Anterior cingulate cortex (tissue), 58 donors: ENCODE data around the gene DDX11.
"Not testable (repeated sequence)": the region's sequence is repeated elsewhere in the genome, so short reads cannot be mapped to it uniquely, and the experiment has no call there.

ENCODE experiments used
- DNase-seq, 58 donors: peaks; one replicate each; lab custom pipeline; 2025; lab: John Stamatoyannopoulos, UW

DDX11 gene

DNA sequence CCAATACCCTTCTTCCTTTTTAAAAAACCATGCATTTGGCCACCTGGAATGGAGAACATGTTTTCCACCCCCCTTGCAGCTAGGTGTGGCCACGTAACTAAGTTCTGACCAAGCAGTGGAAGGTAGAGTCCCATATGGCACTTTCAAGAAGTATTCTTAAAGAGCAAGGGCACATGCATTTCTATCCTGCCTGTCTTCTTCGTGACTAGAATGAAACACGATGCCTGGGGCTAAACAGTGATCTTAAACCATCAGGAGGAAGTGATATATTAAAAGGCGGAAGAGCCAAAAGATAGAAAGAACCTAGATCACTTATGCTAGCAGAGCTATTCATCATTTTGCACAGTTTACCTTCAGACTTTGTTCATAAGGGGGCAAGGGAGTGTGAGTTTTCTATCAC is 16.0 kb upstream of the DDX11 start:
- no peak for DNase-seq

DNA sequence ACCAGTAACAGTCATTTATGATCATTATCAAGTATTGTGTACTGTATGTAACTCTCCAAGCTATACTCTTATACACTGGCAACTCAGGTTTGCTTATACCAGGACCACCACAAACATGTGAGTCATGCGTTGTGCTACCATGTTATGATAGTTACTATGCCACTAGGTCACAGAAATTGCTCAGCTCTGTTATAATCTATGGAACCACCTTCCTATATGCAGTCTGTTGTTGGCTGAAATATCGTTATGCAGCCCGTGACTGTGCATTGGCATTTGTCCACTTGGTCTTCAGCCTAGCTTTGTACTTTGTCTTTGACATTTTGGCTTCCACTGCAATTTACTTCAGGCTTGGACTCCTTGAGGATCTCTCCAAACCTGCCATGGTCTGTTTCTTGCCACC is 7.5 kb upstream of the DDX11 start:
- DNase-seq, result not testable (repeated sequence)

DNA sequence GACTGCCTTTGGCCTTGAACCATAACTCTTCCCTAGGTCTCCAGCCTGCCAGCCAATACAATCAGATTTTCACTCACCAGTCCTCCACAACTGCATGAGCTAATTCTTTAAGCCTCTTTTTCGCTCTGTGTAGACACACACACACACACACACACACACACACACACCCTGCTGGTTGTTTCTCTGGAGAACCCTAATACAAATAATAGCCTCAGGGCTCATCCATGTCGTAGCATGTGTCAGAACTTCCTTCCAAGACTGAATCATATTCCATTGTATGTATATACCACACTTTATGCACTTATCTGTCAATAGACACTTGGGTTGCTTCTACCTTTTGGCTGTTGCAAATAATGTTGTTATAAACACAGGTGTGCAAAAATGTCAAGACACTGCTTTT is 6.0 kb upstream of the DDX11 start:
- not testable (repeated sequence) for DNase-seq

DNA sequence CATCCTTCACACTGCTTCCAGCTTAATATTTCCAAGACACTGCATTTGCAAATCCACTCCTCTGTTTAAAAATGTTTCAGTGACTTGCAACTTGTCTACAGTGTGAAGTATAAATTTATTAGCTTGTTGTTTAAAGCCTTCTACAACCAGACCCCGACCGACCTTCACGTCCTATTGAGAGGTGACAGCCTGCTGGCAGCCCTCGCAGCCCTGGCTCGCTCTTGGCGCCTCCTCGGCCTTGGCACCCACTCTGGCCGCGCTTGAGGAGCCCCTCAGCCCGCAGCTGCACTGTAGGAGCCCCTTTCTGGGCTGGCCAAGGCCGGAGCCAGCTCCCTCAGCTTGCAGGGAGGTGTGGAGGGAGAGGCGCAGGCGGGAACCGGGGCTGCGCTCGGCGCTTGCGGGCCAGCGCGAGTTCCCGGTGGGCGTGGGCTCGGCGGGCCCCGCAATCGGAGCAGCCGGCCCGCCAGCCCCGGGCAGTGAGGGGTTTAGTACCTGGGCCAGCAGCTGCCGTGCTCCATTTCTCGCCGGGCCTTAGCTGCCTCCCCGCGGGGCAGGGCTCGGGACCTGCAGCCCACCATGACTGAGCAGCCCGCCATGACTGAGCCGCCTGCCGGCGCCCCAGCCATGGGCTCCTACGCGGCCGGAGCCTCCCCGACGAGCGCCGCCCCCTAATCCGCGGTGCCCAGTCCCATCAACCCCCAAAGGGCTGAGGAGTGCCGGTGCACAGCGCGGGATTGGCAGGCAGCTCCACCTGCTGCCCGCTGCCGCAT is 2.5 kb upstream of the DDX11 start:
- DNase-seq, result not testable (repeated sequence)

DNA sequence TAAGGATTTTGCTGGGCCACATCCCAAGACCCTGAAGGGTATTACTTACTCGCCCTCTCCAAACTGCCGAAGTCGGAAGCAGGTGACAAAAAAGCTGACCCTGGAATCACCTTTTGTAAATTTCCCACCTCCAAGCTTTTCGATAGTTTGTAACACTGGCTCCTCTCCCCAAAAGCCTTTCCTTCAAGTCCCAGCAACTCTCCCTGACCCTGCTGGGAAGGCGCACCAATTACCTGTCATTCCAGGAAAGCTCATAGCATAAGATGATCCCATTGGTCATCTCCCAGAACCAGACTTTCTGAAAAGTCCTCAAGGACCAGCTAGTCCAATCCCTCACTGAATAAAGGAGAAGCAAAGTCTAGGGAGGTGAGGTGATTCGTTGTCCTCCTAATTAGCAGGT is 698 bp upstream of the DDX11 start:
- not testable (repeated sequence) for DNase-seq

DNA sequence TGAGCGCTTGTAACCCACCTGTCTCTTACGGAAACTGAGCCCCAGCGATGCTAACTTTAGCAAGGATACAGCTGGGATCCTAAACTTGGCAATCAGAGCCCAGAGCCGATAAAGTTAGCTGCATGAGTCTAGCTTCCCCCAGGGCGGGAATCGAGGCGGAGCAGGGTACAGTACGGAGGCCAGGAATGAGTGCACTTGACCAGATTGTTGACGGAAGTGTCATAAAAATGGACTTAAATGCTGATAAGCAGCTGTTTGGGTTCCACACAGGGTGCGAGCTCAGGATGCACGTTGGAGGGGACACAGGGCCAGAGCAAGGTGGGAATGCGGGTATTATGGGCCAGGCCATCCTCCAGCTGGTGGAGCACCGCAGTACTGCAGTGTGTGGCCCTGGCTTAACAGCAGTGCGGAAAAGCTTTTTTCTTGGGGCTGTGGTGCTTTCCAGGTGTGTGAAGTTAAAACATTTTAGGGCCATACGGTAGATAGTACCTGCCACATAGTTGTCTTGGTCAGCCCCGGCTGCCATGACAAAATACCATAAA is 744 bp downstream of the DDX11 start:
- DNase-seq, result peak in 1 of 58 donors; percentile 40

DNA sequence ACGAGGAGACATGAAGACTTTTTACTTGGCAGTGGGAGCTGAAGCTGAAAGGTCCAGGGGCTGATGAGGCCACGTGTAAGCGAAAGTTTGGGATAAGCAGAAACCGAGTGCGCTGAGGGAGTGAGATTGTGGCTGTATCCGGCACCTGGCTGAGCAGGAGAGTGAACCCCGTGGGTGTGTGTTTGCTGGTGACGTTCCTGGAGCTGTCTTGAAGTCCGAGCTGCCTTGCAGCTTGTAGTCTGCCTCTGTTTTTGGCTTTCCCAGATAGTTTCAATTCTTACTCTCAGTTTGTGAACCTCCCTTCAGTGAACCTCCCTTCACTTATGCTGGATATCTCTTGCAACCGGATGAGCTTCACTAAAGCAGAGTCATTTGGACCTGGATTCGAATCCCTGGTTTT is 2.5 kb downstream of the DDX11 start:
- DNase-seq, result not testable (repeated sequence)

DNA sequence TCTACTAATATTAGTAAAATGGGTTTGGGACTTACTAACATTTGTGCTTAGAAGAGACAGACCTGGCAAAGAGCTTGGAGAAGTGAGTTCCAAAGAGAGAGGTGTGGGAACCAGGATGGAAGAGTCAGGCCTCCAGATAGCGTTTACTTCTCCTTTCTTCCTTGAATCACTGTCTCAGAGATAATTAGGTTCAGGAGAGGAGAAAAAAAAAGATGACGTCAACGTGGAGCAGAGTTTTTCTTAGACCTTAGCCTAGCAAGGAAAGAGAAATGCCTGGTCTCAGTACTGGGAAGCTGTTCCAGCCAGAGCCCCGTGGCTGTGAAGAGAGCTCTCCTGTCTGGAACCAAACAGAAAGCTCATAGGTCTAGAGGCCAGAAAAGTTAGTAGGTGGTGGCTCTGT is 3.4 kb downstream of the DDX11 start:
- not testable (repeated sequence) for DNase-seq

DNA sequence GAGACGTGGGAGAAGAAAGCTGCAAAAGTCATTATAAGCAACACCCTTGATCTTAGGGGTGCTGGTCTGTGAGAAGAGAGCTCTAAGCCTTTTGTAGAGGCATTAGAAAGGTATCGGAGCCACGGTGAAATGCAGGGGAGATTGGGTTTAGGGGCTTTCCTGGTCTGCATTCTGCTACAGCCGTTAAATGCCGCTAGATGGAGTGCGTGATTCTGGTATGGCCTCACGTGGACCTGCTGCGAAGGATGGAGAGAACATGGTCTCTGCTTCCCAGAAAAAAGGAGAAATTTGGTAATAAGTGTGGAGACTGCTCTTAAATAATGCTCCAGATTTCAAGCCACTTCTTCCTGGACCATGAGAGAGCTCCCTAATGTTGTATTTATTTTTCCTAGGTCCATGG is 4.3 kb downstream of the DDX11 start:
- DNase-seq, result not testable (repeated sequence)

DNA sequence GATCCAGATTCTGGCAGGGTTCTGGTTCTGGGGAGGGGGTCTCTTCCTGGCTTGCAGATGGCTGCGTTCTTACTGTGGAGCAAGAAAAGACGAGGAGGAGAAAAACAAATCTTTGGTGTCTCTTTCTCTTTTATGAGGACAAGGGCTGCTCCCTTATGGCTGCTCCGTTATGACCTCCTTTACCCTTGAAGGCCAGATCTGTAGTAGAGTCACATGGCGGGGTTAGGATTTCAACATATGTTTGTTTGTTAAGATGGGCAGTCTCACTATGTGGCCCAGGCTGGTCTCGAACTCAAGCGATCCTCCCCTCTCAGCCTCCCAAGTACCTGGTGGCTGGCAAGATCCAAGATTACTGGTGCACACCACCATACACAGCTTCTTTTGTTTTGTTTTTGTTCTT is 5.8 kb downstream of the DDX11 start:
- DNase-seq, result not testable (repeated sequence)

DNA sequence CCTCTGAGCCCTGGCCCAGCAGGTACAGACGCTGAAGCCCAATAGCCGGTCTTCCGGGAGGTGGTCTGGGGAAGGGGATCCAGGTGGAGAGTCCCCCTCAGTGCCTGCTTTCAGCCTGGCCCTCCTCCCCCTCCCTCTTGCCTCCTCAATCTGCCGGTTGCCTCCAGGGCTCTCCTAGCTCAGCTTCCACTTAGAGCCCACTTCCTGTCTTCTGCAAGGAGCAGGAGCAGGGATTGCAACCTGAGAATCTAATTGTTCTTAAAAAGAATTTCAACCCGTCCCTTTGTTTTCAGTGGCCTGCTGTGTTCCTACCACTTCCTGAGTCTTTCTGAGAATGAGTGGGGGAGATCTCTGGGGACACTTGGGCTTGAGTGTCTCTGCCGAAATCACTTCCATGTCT is 6.6 kb downstream of the DDX11 start:
- not testable (repeated sequence) for DNase-seq

DNA sequence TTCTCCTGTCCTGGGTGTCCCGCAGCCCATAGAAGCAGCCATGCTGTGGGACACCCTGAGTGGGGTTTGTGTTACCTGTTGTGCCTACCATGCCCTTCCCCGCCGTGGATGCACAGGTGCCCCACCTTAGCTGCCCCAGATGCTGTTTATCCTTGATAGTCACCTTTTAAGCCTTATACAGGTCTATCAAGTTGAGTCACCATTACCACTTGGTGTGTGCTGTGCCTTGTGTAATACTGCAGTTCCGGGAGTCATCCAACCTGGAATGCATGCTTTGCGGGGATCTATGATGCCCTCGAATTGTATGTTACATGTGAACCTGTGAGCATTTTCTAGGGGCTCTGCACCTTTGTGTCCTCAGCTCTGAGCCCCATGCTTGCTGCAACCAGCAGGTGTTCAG is 7.6 kb downstream of the DDX11 start:
- not testable (repeated sequence) for DNase-seq

DNA sequence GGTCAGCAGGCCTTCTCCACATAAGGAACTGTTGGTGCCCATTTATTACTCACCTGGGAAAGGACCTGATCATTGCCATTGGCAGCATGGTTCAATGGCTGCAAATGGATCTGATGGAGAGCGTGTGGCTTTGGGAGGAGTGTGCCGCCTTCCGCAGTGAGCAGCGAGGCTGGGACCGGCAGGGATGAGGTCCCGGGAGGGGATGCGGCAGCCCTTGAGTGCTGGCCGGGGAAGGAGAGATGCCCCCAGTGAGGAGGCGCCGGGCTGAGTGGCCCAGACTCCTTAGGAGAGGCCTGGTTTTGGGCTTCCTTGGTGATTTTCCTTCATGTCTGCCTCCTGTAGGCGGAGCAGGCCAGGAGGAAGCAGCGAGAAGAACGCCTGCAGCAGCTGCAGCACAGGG is 10.6 kb downstream of the DDX11 start:
- DNase-seq, result not testable (repeated sequence)

DNA sequence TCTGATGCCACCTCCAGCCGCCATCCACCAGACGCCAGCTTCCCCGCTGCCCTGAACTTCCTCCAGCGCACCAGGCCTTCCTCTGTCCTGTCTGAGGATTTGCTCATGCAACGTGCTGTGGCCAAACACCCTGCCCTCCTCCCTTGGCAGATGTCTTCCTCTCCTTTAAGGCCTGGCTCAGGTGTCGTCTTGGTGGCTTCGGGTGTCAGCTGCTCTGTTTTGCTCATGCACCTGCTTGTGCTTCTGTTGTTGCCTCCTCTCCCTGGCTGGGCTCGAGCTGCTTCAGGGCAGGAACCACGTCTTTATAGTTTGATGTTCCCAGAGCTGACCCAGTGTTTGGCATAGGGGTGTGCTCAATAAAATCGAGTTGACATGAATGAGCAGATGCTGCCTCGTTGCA is 12.4 kb downstream of the DDX11 start:
- DNase-seq, result not testable (repeated sequence)

DNA sequence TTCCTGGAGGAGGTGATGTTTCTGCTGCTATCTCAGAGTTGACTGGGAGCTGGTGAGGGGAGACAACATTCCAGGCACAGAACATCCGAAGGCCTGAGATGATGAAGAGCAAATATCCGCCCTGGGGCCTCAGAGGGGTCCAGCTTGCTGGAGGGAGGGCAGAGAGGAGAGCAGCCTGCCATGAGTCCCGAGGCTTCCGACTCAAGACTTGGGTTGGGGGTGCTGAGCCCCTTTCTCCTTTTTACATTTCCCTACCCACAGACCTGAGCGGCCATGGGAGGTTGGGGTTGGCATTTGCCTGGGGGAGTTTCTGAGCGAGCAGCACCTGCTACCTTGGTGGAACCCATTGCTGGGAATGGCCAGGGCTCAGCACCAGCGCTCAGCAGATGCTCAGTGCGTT is 13.8 kb downstream of the DDX11 start:
- not testable (repeated sequence) for DNase-seq

DNA sequence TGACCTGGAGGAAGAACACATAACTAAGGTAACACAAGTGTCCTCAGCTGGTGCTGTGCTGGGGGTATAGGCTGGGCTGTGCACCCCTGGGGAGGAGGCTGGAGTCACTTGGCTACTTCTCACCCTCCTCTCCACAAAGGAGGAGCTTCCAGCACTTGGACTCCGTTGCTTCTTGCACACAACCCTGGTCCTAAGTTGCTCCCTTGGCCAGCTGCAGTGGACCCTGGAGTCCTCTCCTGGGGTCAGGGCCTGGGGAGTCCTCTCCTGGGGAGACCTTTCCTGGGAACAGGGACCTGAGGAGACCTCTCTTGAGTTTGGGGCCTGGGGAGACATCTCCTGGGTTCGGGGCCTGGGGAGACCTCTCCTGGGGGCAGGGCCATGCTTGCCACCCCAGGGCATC is 14.3 kb downstream of the DDX11 start:
- DNase-seq, result not testable (repeated sequence)

DNA sequence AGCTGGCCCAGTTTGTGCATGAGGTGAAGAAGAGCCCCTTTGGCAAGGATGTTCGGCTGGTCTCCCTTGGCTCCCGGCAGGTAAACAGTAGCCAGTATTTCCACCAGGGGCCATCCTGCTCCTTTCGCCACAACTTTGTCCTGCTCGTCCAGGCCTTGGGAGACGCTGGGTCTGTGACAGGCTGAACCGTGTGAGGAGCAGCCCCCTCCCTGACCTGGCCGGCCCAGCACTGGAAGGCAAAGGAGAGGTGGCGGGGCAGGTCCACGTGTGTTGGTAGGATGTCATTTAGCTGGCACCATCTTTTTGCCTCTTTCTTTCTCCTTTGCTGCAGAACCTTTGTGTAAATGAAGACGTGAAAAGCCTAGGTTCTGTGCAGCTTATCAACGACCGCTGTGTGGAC is 15.4 kb downstream of the DDX11 start:
- no peak for DNase-seq

DNA sequence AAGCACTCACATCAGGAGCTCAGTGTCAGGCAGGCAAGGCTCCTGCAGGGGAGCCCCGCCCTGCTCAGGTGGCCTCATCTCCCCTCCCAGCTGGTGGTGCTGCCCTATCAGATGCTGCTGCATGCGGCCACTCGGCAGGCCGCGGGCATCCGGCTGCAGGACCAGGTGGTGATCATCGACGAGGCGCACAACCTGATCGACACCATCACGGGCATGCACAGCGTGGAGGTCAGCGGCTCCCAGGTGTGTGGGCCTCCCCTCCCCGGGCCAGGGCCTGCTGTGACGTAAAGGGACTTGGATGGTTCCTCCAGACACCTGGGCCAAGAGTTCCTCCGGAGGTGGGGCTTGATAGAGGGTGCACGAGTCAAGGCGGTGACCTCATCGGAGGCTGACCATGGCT is 18.0 kb downstream of the DDX11 start:
- not testable (repeated sequence) for DNase-seq

DNA sequence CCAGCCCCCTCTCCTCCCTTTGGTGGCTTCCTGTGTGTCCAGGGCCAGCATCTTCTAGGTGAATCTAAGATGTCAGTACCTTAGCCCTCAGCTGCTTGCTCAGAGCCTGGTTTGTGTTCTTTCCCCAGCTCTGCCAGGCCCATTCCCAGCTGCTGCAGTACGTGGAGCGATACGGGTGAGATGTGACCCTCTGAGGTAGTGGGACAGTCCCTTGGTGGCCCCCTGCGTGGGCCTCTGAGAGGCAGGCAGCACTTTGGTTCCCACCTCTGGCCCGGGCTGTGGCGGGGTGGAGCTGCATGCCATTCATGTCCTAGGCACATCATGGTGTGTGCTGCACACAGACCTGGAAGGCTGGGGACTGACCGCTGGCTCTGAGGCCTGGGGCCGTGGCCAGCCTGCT is 19.1 kb downstream of the DDX11 start:
- not testable (repeated sequence) for DNase-seq

DNA sequence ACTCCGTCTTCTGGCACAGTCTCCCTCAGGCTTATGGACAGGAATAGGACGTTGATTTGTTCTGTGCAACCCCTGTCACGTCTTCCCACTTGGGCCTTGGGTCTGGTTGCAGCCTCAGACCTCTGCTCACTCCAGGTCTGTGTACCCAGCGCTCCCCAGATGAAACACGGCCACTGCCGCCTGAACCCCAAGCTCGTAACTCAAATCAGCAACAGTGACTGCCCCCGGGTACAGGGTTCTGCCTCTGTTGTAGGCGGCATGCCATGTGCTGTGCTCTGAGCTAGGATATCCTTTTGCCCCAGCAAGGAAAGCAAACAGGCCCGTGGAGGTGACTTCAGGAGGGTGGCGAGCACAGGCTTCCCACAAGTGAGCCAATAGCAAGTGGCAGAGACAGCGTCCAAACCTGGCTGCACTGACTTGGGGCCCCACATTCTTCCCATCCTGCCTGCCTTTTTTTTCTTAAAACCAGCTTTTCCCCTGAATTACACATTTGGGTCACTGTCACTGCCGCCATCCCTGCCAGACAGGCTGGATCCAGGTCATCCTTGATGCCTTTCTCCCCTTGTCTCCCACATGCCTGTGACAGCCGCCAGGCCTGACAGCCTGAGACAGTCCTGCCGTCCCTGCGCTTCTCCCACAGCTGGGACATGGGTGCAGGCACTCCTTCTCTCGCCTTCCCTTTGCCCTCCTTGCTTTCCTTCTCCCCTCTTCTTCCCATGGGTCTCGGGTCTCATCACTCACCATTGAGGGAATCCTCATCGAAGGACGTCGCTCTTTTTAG is 21.6 kb downstream of the DDX11 start:
- not testable (repeated sequence) for DNase-seq

DNA sequence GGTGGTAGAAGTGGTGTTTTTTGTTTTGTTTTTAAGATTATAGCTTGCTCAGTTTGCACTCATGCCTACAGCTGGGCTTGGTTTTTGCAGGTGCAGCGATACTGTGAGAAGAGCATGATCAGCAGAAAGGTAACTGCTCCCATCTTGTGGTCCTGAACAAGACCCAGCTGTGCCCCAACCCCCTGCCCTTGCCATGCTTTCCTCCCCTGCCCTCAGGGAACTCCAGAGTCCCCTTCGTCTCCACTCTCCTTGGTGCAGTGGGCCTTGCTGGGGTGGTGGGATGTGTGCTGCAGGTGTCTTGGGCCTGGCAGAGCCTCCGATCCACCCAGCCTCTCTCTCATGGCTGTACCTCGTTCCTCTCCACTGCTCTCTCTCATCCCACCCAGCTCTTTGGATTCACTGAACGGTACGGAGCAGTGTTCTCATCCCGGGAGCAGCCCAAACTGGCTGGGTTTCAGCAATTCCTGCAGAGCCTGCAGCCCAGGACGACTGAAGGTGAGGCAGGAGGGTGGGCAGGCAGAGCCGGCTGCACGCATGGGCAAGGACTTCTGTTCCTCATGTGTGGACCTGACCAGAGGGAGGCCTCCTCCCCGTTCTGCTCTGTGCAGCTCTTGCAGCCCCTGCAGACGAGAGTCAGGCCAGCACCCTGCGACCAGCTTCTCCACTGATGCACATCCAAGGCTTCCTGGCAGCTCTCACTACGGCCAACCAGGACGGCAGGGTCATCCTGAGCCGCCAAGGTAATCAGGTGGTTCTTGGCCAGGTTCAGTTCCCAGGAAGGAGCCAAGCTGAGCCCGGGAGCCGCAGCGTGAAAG is 22.8 kb downstream of the DDX11 start:
- DNase-seq, result not testable (repeated sequence)
